ENCODE measurements around the gene CENPF. TPM values are rescaled to one million over a fixed set of nuclear protein-coding genes. Genes with fewer than 3 reads are reported as not detected.

The CENPF gene
- total RNA-seq, 1 donor from 2014 or later: 254 TPM

DNA sequence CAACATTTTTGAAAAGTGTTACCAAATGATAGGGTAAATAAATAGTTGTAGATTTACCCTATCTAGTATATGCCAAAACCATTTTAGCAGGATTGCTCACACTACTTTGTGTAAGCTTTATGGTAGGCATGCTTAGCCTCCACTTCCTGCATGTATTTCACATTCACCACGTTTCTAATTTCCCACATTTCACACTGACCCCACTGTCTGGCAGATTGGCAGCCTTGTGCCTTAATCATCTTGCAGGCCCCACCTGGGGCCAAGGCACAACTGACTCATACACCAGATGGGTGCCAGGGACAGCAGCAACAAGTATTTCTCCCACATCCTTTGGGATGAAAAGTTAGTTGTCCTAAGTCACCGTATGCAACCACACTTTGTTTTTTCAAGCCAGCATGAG, 21.2 kb upstream of the CENPF start:
- Histone ChIP-seq H3F3A (ENCODE audit: low read depth) (no peaks in the 10 kb centered on the region), H3K27ac (no peak overlapping the region), H3K27me3 (no peaks in the 10 kb centered on the region), H4K20me1 (ENCODE audit: low read depth) (no peaks in the 10 kb centered on the region), H3K4me1 (no peaks in the 10 kb centered on the region), H3K4me3 (no peak overlapping the region), H3K79me2 (ENCODE audit: low read depth) (no peaks in the 10 kb centered on the region), H3K9ac (no peak overlapping the region), H2AFZ (replicated peaks) (no peak overlapping the region), H3K4me2 (no peak overlapping the region), H3K9me3 (ENCODE audit: low read depth) (peaks cover 2% of the 10 kb centered on the region), H3K36me3 (no peaks in the 10 kb centered on the region)
- H3K4me3 Mint-ChIP-seq: no peak overlapping the region
- no peak for DNase-seq (ENCODE audit: low spot score)
- H3K27ac Mint-ChIP-seq: no peak overlapping the region
- no peaks in the 10 kb centered on the region for H3K4me1 Mint-ChIP-seq
- TF ChIP-seq, protein P1, sequence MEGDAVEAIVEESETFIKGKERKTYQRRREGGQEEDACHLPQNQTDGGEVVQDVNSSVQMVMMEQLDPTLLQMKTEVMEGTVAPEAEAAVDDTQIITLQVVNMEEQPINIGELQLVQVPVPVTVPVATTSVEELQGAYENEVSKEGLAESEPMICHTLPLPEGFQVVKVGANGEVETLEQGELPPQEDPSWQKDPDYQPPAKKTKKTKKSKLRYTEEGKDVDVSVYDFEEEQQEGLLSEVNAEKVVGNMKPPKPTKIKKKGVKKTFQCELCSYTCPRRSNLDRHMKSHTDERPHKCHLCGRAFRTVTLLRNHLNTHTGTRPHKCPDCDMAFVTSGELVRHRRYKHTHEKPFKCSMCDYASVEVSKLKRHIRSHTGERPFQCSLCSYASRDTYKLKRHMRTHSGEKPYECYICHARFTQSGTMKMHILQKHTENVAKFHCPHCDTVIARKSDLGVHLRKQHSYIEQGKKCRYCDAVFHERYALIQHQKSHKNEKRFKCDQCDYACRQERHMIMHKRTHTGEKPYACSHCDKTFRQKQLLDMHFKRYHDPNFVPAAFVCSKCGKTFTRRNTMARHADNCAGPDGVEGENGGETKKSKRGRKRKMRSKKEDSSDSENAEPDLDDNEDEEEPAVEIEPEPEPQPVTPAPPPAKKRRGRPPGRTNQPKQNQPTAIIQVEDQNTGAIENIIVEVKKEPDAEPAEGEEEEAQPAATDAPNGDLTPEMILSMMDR (IDR thresholded peaks at IDR 0.05): no peak
- TF ChIP-seq EZH2 (IDR thresholded peaks at IDR 0.05) (no peak), EZH2phosphoT487 (IDR thresholded peaks at IDR 0.05) (no peak)
- H3K36me3 Mint-ChIP-seq: no peaks in the 10 kb centered on the region
- H3K9me3 Mint-ChIP-seq: peaks cover 7% of the 10 kb centered on the region
- H3K27me3 Mint-ChIP-seq (ENCODE audit: insufficient read depth, low read depth): no peaks in the 10 kb centered on the region

GRCh38 chr1:214582289-214582891, 20.6 kb upstream of the CENPF start:
- Histone ChIP-seq H2AFZ (replicated peaks) (no peak overlapping the region), H3F3A (ENCODE audit: low read depth) (no peaks in the 10 kb centered on the region), H3K27ac (no peak overlapping the region), H3K4me2 (no peak overlapping the region), H3K4me3 (no peak overlapping the region), H3K9me3 (ENCODE audit: low read depth) (no peaks in the 10 kb centered on the region), H3K9ac (no peak overlapping the region), H3K36me3 (no peaks in the 10 kb centered on the region), H3K27me3 (no peaks in the 10 kb centered on the region), H3K79me2 (ENCODE audit: low read depth) (no peaks in the 10 kb centered on the region), H3K4me1 (no peaks in the 10 kb centered on the region), H4K20me1 (ENCODE audit: low read depth) (no peaks in the 10 kb centered on the region)
- H3K36me3 Mint-ChIP-seq: no peaks in the 10 kb centered on the region
- H3K4me1 Mint-ChIP-seq: no peaks in the 10 kb centered on the region
- H3K27ac Mint-ChIP-seq: no peak overlapping the region
- TF ChIP-seq EZH2phosphoT487 (IDR thresholded peaks at IDR 0.05) (no peak), EZH2 (IDR thresholded peaks at IDR 0.05) (no peak)
- TF ChIP-seq, protein P1 (IDR thresholded peaks at IDR 0.05): no peak
- DNase-seq (ENCODE audit: low spot score): peak; percentile 9
- no peak overlapping the region for H3K4me3 Mint-ChIP-seq
- peaks cover 6% of the 10 kb centered on the region for H3K9me3 Mint-ChIP-seq
- H3K27me3 Mint-ChIP-seq (ENCODE audit: insufficient read depth, low read depth): no peaks in the 10 kb centered on the region

GRCh38 chr1:214583113-214583512, 19.9 kb upstream of the CENPF start:
- H3K4me3 ChIP-seq: no peak overlapping the region
- H3K27me3 ChIP-seq: no peaks in the 10 kb centered on the region
- no peaks in the 10 kb centered on the region for H3K4me1 ChIP-seq
- no peaks in the 10 kb centered on the region for H3K9me3 ChIP-seq (ENCODE audit: low read depth)
- Mint-ChIP-seq H3K4me3 (no peak overlapping the region), H3K9me3 (peaks cover under 1% of the 10 kb centered on the region), H3K27me3 (ENCODE audit: insufficient read depth, low read depth) (no peaks in the 10 kb centered on the region), H3K27ac (no peak overlapping the region), H3K36me3 (no peaks in the 10 kb centered on the region), H3K4me1 (no peaks in the 10 kb centered on the region)
- no peaks in the 10 kb centered on the region for H3F3A ChIP-seq (ENCODE audit: low read depth)
- no peak overlapping the region for H2AFZ ChIP-seq (replicated peaks)
- H3K9ac ChIP-seq: no peak overlapping the region
- H4K20me1 ChIP-seq (ENCODE audit: low read depth): no peaks in the 10 kb centered on the region
- H3K27ac ChIP-seq: no peak overlapping the region
- no peaks in the 10 kb centered on the region for H3K36me3 ChIP-seq
- no peak for DNase-seq (ENCODE audit: low spot score)
- TF ChIP-seq EZH2phosphoT487 (IDR thresholded peaks at IDR 0.05): no peak
- TF ChIP-seq, protein P1 (IDR thresholded peaks at IDR 0.05): no peak
- TF ChIP-seq EZH2 (IDR thresholded peaks at IDR 0.05): no peak
- no peaks in the 10 kb centered on the region for H3K79me2 ChIP-seq (ENCODE audit: low read depth)
- H3K4me2 ChIP-seq: no peak overlapping the region
